Mesendoderm (in vitro differentiated cells): ENCODE data around the gene TGFBR1.

Experiments
- DNase-seq: peaks from one replicate; pipeline ENCODE4 v3.0.0; 2013
- H2AK5ac ChIP-seq: 2 replicates; pipeline ENCODE4 v1.6.1; 2013; ENCODE audit warnings: low read length, inconsistent platforms
- H2BK120ac ChIP-seq: 2 replicates; pipeline ENCODE4 v1.6.1; 2013; ENCODE audit warnings: low read depth, mild to moderate bottlenecking, low read length, moderate library complexity, mixed read lengths
- H2BK15ac ChIP-seq: replicated peaks from 2 replicates; pipeline ENCODE4 v1.6.1; 2013; ENCODE audit warnings: low read depth, mild to moderate bottlenecking, moderate library complexity
- H2BK5ac ChIP-seq: 2 replicates; pipeline ENCODE4 v1.6.1; 2013; ENCODE audit warnings: low read length, inconsistent platforms
- H3K18ac ChIP-seq: 2 replicates; pipeline ENCODE4 v1.6.1; 2013; ENCODE audit warnings: mild to moderate bottlenecking, low read length, mixed read lengths
- H3K23ac ChIP-seq: one replicate; pipeline ENCODE4 v1.6.1; 2013; ENCODE audit warnings: low read length
- H3K27ac ChIP-seq: 2 replicates; pipeline ENCODE4 v1.5.1; 2013; ENCODE audit warnings: low read depth, mild to moderate bottlenecking, inconsistent platforms, low read length, moderate library complexity
- H3K27me3 ChIP-seq: 2 replicates; pipeline ENCODE4 v1.6.1; 2013; ENCODE audit warnings: low read length, control low read depth, mild to moderate bottlenecking, inconsistent platforms; ENCODE audit not compliant: insufficient read depth, poor library complexity
- H3K36me3 ChIP-seq: 2 replicates; pipeline ENCODE4 v1.6.1; 2013; ENCODE audit warnings: low read length, inconsistent platforms; ENCODE audit not compliant: control insufficient read depth, insufficient read depth
- H3K4ac ChIP-seq: one replicate; pipeline ENCODE4 v1.6.1; 2013; ENCODE audit warnings: low read depth, mild to moderate bottlenecking, low read length, moderate library complexity
- H3K4me1 ChIP-seq: 2 replicates; pipeline ENCODE4 v1.6.1; 2013; ENCODE audit warnings: low read depth, low read length, inconsistent platforms; ENCODE audit not compliant: control insufficient read depth
- H3K4me2 ChIP-seq: 2 replicates; pipeline ENCODE4 v1.6.1; 2013; ENCODE audit warnings: low read length
- H3K4me3 ChIP-seq: 2 replicates; pipeline ENCODE4 v1.5.1; 2013; ENCODE audit warnings: mild to moderate bottlenecking, low read length
- H3K56ac ChIP-seq: one replicate; pipeline ENCODE4 v1.6.1; 2013; ENCODE audit warnings: low read length
- H3K79me1 ChIP-seq: 2 replicates; pipeline ENCODE4 v1.6.1; 2013; ENCODE audit warnings: low read length, inconsistent platforms
- H3K79me2 ChIP-seq: 2 replicates; pipeline ENCODE4 v1.6.1; 2013; ENCODE audit warnings: mild to moderate bottlenecking, low read length; ENCODE audit not compliant: control insufficient read depth, insufficient read depth
- H3K9ac ChIP-seq: 2 replicates; pipeline ENCODE4 v1.6.1; 2013; ENCODE audit warnings: low read length, inconsistent platforms
- H4K5ac ChIP-seq: one replicate; pipeline ENCODE4 v1.6.1; 2013; ENCODE audit warnings: low read length
- H4K8ac ChIP-seq: one replicate; pipeline ENCODE4 v1.6.1; 2013; ENCODE audit warnings: low read depth, mild to moderate bottlenecking, control low read depth, low read length, moderate library complexity
- WGBS: extraction: QIAGEN DNeasy Blood & Tissue Kit; methylation state at CpG from one replicate; pipeline ENCODE4 v1.1.7; 2013; ENCODE audit warnings: low lambda C conversion rate, missing lambda C conversion rate; ENCODE audit not compliant: insufficient coverage; ENCODE audit errors: extremely low coverage; 5-methylcytosine and 5-hydroxymethylcytosine counted together

TGFBR1 gene

DNA sequence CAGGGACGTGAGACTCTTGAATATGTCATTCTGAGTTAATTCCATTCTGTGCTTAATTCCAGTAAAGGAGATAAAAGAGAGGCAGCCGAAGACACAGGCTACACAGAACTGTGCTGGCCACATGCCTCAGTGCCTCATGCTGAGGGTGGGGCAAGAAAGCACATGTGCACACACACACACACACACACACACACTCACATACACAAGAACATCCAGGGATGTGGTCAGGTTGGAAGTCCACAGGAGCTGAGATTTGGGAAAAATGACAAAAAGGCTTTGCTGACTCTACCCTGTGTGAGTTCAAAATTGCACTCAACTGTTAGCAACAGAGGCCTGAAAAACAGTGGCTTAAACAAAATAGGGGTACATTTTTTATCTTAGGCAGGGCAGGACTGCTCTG is 76.3 kb downstream of the TGFBR1 start:
- Histone ChIP-seq H3K4me1 (no peaks in the 10 kb centered on the region), H2AK5ac (no peak overlapping the region), H3K4me2 (no peak overlapping the region), H3K9ac (no peak overlapping the region), H3K27ac (no peak overlapping the region), H2BK5ac (no peak overlapping the region), H4K8ac (no peak overlapping the region), H3K4ac (no peak overlapping the region), H3K27me3 (no peaks in the 10 kb centered on the region), H3K79me2 (no peaks in the 10 kb centered on the region), H2BK15ac (no peak overlapping the region), H3K18ac (no peak overlapping the region), H3K79me1 (no peaks in the 10 kb centered on the region), H3K56ac (no peak overlapping the region), H4K5ac (no peak overlapping the region), H2BK120ac (no peak overlapping the region), H3K23ac (no peak overlapping the region), H3K36me3 (no peaks in the 10 kb centered on the region), H3K4me3 (no peak overlapping the region)
- no CpG with 5 or more reads among the region's 2 CpGs for WGBS
- no peak for DNase-seq

DNA sequence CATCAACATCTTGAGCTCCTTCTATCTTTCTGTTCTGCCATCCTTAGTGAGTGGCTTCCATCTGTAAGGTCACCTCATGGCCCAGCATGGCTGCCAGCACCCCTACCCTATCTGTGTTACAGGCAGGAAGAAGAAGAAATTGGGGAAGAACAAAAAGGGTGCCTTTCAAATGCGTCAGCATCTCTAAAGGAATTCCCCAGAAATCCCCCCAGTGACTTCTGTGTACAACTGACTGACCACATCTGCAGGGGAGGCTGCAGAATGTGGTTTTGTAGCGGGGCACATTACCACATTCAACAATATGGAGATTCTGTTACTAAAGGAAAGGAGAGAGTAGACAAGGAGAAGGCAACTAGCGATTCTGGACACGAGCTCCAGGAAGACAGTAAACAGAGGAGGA is 76.7 kb downstream of the TGFBR1 start:
- H3K4me1 ChIP-seq: no peaks in the 10 kb centered on the region
- no peak overlapping the region for H4K8ac ChIP-seq
- WGBS: no CpG with 5 or more reads among the region's 4 CpGs
- no peak overlapping the region for H3K4me3 ChIP-seq
- H3K27ac ChIP-seq: no peak overlapping the region
- H4K5ac ChIP-seq: no peak overlapping the region
- no peak overlapping the region for H3K56ac ChIP-seq
- no peak overlapping the region for H3K4me2 ChIP-seq
- no peak overlapping the region for H3K4ac ChIP-seq
- no peaks in the 10 kb centered on the region for H3K79me2 ChIP-seq
- no peak for DNase-seq
- H3K18ac ChIP-seq: no peak overlapping the region
- H2BK5ac ChIP-seq: no peak overlapping the region
- no peaks in the 10 kb centered on the region for H3K27me3 ChIP-seq
- H3K36me3 ChIP-seq: no peaks in the 10 kb centered on the region
- no peak overlapping the region for H3K23ac ChIP-seq
- H3K9ac ChIP-seq: no peak overlapping the region
- H2BK15ac ChIP-seq: no peak overlapping the region
- H2BK120ac ChIP-seq: no peak overlapping the region
- H2AK5ac ChIP-seq: no peak overlapping the region
- H3K79me1 ChIP-seq: no peaks in the 10 kb centered on the region

DNA sequence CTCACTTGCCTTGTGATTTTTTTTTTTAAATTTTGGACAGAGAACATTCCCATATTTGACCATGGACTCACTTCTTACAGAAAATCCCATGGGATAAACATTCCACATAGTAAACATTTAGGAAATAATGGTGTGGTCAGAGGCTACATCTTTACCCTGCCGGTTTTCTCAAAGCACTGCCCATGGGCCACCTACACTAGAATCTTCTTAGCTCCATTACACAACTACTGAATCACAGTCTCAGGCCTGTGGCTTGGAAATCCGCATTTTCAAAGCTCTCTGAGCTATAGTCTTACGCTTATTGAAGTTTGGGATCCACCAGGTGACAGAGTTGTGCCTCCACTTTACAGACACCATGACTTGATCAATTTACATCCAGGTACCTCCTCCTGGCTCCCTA is 77.4 kb downstream of the TGFBR1 start:
- no peak for DNase-seq
- H4K8ac ChIP-seq: no peak overlapping the region

DNA sequence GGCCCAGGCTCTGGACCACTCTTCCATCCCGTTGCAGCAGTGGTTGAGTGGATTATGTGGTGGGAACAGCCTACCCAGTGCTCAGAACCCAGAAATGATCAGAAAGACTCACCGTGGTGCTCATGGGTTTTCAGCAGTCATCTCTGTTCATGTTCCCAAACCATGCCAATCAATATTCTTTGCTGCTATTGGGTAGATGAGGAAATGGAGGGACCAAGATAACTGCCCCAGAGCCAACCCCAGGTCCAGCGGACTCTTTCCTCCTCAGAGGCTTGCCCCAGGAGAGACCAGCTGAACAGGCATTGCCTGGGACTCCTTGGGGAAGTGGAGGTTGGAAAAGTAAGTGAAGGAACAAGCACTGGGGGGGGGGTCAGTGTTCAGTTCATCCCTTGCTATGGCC is 78.7 kb downstream of the TGFBR1 start:
- H3K4me3 ChIP-seq: no peak overlapping the region
- H3K23ac ChIP-seq: no peak overlapping the region
- H3K4ac ChIP-seq: no peak overlapping the region
- no peak overlapping the region for H4K8ac ChIP-seq
- H3K4me1 ChIP-seq: no peaks in the 10 kb centered on the region
- H3K4me2 ChIP-seq: no peak overlapping the region
- no peaks in the 10 kb centered on the region for H3K36me3 ChIP-seq
- no peak overlapping the region for H2BK120ac ChIP-seq
- no peak overlapping the region for H3K56ac ChIP-seq
- no peak for DNase-seq
- H3K27ac ChIP-seq: no peak overlapping the region
- no peak overlapping the region for H3K9ac ChIP-seq
- no peak overlapping the region for H3K18ac ChIP-seq
- no peaks in the 10 kb centered on the region for H3K79me1 ChIP-seq
- no peaks in the 10 kb centered on the region for H3K27me3 ChIP-seq
- no CpG with 5 or more reads among the region's 3 CpGs for WGBS
- no peak overlapping the region for H2AK5ac ChIP-seq
- no peaks in the 10 kb centered on the region for H3K79me2 ChIP-seq
- no peak overlapping the region for H4K5ac ChIP-seq
- no peak overlapping the region for H2BK15ac ChIP-seq
- H2BK5ac ChIP-seq: no peak overlapping the region

More for the DNA sequence above, 77.4 kb downstream of the TGFBR1 start:
- no peaks in the 10 kb centered on the region for H3K79me1 ChIP-seq
- H3K27ac ChIP-seq: no peak overlapping the region
- H3K4ac ChIP-seq: no peak overlapping the region
- no peak overlapping the region for H3K56ac ChIP-seq
- no peak overlapping the region for H2BK120ac ChIP-seq
- H3K27me3 ChIP-seq: no peaks in the 10 kb centered on the region
- no peaks in the 10 kb centered on the region for H3K36me3 ChIP-seq
- H3K9ac ChIP-seq: no peak overlapping the region
- H2BK15ac ChIP-seq: no peak overlapping the region
- H2AK5ac ChIP-seq: no peak overlapping the region
- H3K4me3 ChIP-seq: no peak overlapping the region
- H2BK5ac ChIP-seq: no peak overlapping the region
- no CpG with 5 or more reads among the region's 3 CpGs for WGBS
- H3K4me2 ChIP-seq: no peak overlapping the region
- H3K23ac ChIP-seq: no peak overlapping the region
- H3K79me2 ChIP-seq: no peaks in the 10 kb centered on the region
- H3K4me1 ChIP-seq: no peaks in the 10 kb centered on the region
- no peak overlapping the region for H4K5ac ChIP-seq
- no peak overlapping the region for H3K18ac ChIP-seq

DNA sequence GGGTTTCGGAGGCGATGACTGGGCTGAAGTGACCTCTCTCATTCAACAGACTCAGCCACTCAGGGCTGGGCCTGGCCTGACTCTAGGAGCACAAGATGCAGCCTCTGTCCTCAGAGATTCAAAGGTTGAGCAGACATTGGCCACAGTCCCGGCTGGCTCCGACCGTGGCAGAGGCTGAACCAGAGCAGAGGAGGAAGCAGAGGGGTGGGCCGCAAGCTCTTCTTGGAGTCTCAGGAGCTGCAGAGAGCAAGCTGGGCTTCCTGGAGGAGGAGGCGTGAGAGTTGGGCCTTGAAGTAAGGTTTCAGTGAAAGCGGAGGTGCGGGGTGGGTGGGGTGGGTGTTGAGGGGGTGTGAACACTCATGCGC is 79.2 kb downstream of the TGFBR1 start:
- H3K27ac ChIP-seq: no peak overlapping the region
- no peak for DNase-seq

DNA sequence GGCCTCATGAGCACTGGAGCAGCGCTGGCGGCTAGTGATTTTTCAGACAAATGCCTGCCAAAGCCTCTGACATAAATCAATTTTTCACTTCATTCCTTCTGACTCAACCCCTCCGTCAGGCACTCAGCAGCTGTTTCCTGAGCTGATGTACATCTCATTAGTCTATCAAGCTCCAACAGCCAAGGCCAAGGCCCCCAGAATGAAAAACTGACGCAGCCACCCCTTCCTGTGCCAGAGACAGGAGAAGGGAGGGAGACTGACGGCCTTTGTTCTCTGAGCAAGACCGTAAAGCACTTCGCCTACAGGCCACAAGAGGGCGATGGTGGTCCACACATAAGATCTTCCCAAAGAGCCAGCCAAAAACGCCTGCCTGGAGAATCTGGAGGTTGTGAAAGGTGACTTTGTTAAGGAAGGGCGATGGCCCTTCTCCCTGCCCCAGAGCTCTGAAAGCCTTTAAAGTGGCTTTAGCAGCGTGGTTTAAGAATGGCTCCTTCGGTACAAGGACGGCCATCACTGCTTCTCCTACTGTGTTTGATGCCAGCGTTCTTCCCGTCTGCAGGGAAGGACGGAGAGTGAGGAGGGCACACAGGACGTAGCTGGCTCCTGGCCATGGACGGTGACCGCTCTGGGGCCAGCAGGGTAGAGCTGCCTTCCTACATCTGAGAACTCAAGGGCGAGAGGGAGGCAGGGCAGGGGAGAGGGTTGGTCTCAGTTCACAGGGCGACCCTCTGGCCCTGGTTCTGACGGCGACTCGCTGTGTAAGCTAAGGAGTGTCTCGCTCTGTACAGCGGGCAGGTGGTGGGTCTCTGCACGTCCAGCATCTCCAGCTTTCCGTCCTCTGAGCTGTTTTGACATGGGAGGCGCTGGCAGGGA is 79.8 kb downstream of the TGFBR1 start:
- DNase-seq: peak; percentile 94
- Histone ChIP-seq H3K18ac (no peak overlapping the region), H2BK120ac (no peak overlapping the region), H2BK15ac (no peak overlapping the region), H3K79me2 (no peaks in the 10 kb centered on the region), H4K5ac (peak overlapping the region; percentile 41), H3K56ac (peak overlapping the region; percentile 84), H3K4me3 (no peak overlapping the region), H3K9ac (no peak overlapping the region), H3K27ac (no peak overlapping the region), H3K79me1 (no peaks in the 10 kb centered on the region), H3K4me2 (no peak overlapping the region), H3K27me3 (no peaks in the 10 kb centered on the region), H3K23ac (no peak overlapping the region), H3K36me3 (no peaks in the 10 kb centered on the region), H3K4me1 (no peaks in the 10 kb centered on the region), H4K8ac (no peak overlapping the region), H3K4ac (no peak overlapping the region), H2AK5ac (no peak overlapping the region), H2BK5ac (no peak overlapping the region)
- no CpG with 5 or more reads among the region's 29 CpGs for WGBS

More for the DNA sequence above, 79.2 kb downstream of the TGFBR1 start:
- H3K9ac ChIP-seq: no peak overlapping the region
- H4K8ac ChIP-seq: no peak overlapping the region
- H3K4me1 ChIP-seq: no peaks in the 10 kb centered on the region
- no peaks in the 10 kb centered on the region for H3K36me3 ChIP-seq
- no peaks in the 10 kb centered on the region for H3K79me1 ChIP-seq
- H3K4ac ChIP-seq: no peak overlapping the region
- H3K23ac ChIP-seq: no peak overlapping the region
- no peaks in the 10 kb centered on the region for H3K27me3 ChIP-seq
- H3K4me3 ChIP-seq: no peak overlapping the region
- H3K56ac ChIP-seq: no peak overlapping the region
- no peak overlapping the region for H3K18ac ChIP-seq
- no CpG with 5 or more reads among the region's 10 CpGs for WGBS
- H3K79me2 ChIP-seq: no peaks in the 10 kb centered on the region
- no peak overlapping the region for H2BK120ac ChIP-seq
- H3K4me2 ChIP-seq: no peak overlapping the region
- H2BK15ac ChIP-seq: no peak overlapping the region
- H2AK5ac ChIP-seq: no peak overlapping the region
- H4K5ac ChIP-seq: no peak overlapping the region
- no peak overlapping the region for H2BK5ac ChIP-seq
